MCF 10A (cell line): ENCODE data around the gene SH3BP5L. TPM values are rescaled to one million over a fixed set of nuclear protein-coding genes. Genes with fewer than 3 reads are reported as not detected.

Experiments used
- BruUV-seq: library from RNA; stranded (reverse); fragments of 400-500 nt; replicated peaks from 2 replicates; lab custom pipeline; 2021; lab: Mats Ljungman, UMichigan
- CTCF ChIA-PET: fragments of 300-600 bp; sonication (Branson Sonifier 250); formaldehyde crosslinking; extraction: SDS; loops from one replicate; lab custom pipeline; 2021; ENCODE audit warnings: antibody characterized with exemption, inconsistent platforms; lab: Yijun Ruan, JAX
- POLR2A ChIA-PET: fragments of 300-600, 350-650 bp; sonication (Branson Sonifier 250); formaldehyde crosslinking; extraction: SDS; loops from one replicate; lab custom pipeline; 2020; ENCODE audit warnings: antibody characterized with exemption, inconsistent platforms; lab: Yijun Ruan, JAX
- DNase-seq: peaks from one replicate; pipeline ENCODE4 v3.0.0-alpha.2; 2018; ENCODE audit not compliant: unreplicated experiment
- H3K27ac Mint-ChIP-seq: one replicate; pipeline ENCODE4 v1.8.0; 2022; ENCODE audit warnings: mild to moderate bottlenecking, low read depth, mixed read lengths; ENCODE audit not compliant: unreplicated experiment
- H3K27me3 Mint-ChIP-seq: one replicate; pipeline ENCODE4 v1.8.0; 2022; ENCODE audit warnings: mixed read lengths; ENCODE audit not compliant: insufficient read depth, unreplicated experiment
- H3K36me3 Mint-ChIP-seq: one replicate; pipeline ENCODE4 v1.8.0; 2022; ENCODE audit warnings: mild to moderate bottlenecking, moderate library complexity, mixed read lengths; ENCODE audit not compliant: insufficient read depth, unreplicated experiment
- H3K4me1 Mint-ChIP-seq: one replicate; pipeline ENCODE4 v1.8.0; 2022; ENCODE audit warnings: mixed read lengths; ENCODE audit not compliant: insufficient read depth, unreplicated experiment
- H3K4me3 Mint-ChIP-seq: one replicate; pipeline ENCODE4 v1.8.0; 2022; ENCODE audit warnings: mild to moderate bottlenecking, moderate library complexity, mixed read lengths; ENCODE audit not compliant: unreplicated experiment
- H3K9me3 Mint-ChIP-seq: one replicate; pipeline ENCODE4 v1.8.0; 2022; ENCODE audit warnings: mixed read lengths; ENCODE audit not compliant: unreplicated experiment
- CTCF ChIP-seq: fragments of 200-600 bp; IDR thresholded peaks from one replicate; pipeline ENCODE4 v1.8.0; 2022; ENCODE audit warnings: antibody characterized with exemption, mild to moderate bottlenecking; ENCODE audit not compliant: unreplicated experiment
- intact Hi-C: fragments of 100-400 bp; cut with micrococcal nuclease; formaldehyde crosslinking; loops from 2 replicates; pipeline ENCODE4 v1.14.1; 2022
- total RNA-seq: library from RNA; stranded (reverse); gene quantifications from 2 replicates; pipeline ENCODE4 v1.2.3, GENCODE V29; 2022

The SH3BP5L gene
- total RNA-seq, 1 experiment from 2014 or later = 31.5 TPM

GRCh38 chr1:248862695-248862997 is 36.9 kb upstream of the SH3BP5L start:
- H3K27me3 Mint-ChIP-seq = no peaks in the 10 kb centered on the region
- no peak for DNase-seq
- intact Hi-C loops = no loop called here
- peak overlapping the region; percentile 73 for H3K4me3 Mint-ChIP-seq
- H3K4me1 Mint-ChIP-seq = peaks cover 21% of the 10 kb centered on the region
- no TSS peak for BruUV-seq
- no peak for TF ChIP-seq CTCF
- ChIA-PET CTCF (interaction anchor here (1.0 kb wide), 1 partner anchor 37 kb away, joined by 3 read pairs; the partner anchor contains the start of gene SH3BP5L), POLR2A (interaction anchor here (2.0 to 9.8 kb wide), 4 partner anchors 10 to 36 kb away, joined by 4 to 234 read pairs (median 74); partner anchors contain the start of genes SH3BP5L and ZNF672)
- no peaks in the 10 kb centered on the region for H3K9me3 Mint-ChIP-seq
- no peaks in the 10 kb centered on the region for H3K36me3 Mint-ChIP-seq
- H3K27ac Mint-ChIP-seq = no peak overlapping the region

- ChIA-PET CTCF (interaction anchor here (1.1 to 6.4 kb wide), 7 partner anchors 11 to 63 kb away, joined by 3 to 44 read pairs (median 4); partner anchors contain the start of gene SH3BP5L), POLR2A (interaction anchor here (0.6 to 9.8 kb wide), 5 partner anchors 11 to 58 kb away, joined by 4 to 234 read pairs (median 7); partner anchors contain the start of genes SH3BP5L and ZNF672)
- Mint-ChIP-seq H3K9me3 (no peaks in the 10 kb centered on the region), H3K27me3 (no peaks in the 10 kb centered on the region), H3K4me1 (peaks cover 25% of the 10 kb centered on the region), H3K27ac (no peak overlapping the region), H3K4me3 (no peak overlapping the region), H3K36me3 (no peaks in the 10 kb centered on the region)
- no peak for TF ChIP-seq CTCF
- no TSS peak for BruUV-seq
- no peak for DNase-seq
- intact Hi-C loops = no loop called here
Measured at GRCh38 chr1:248861616-248862015, 35.9 kb upstream of the SH3BP5L start.

GRCh38 chr1:248860007-248860406 is 34.3 kb upstream of the SH3BP5L start:
- POLR2A ChIA-PET = interaction anchor here (0.7 to 9.8 kb wide), 10 partner anchors 10 to 156 kb away, joined by 3 to 234 read pairs (median 13); partner anchors contain the start of genes PGBD2, SH3BP5L and ZNF672
- peak overlapping the region; percentile 70 for H3K27ac Mint-ChIP-seq

More at GRCh38 chr1:248860007-248860406, 34.3 kb upstream of the SH3BP5L start:
- CTCF ChIA-PET = interaction anchor here (0.6 to 6.4 kb wide), 10 partner anchors 13 to 237 kb away, joined by 3 to 44 read pairs (median 6); partner anchors contain the start of genes PGBD2 and ZNF672
- H3K9me3 Mint-ChIP-seq = no peaks in the 10 kb centered on the region
- H3K27me3 Mint-ChIP-seq = no peaks in the 10 kb centered on the region
- intact Hi-C loops = no loop called here
- no peak for DNase-seq
- H3K4me3 Mint-ChIP-seq = peak overlapping the region; percentile 77
- H3K36me3 Mint-ChIP-seq = peaks cover 15% of the 10 kb centered on the region
- no TSS peak for BruUV-seq
- TF ChIP-seq CTCF = no peak
- H3K4me1 Mint-ChIP-seq = peaks cover 32% of the 10 kb centered on the region
